Adrenal gland (tissue), 12 donors: ENCODE results near the gene TNNI3K. TPM values are rescaled to one million over a fixed set of nuclear protein-coding genes. Genes with fewer than 3 reads are reported as not detected.

ENCODE experiments used
- DNase-seq, 7 donors: peaks; one replicate each; pipeline ENCODE4 v3.0.0-alpha.2; 2019 to 2020
- H3K27ac ChIP-seq, 5 donors: fragments of 200-600 bp; sonication (generic) in 4 of 5; 1 replicate in 3 of 5; 2 replicates in 2 of 5; pipeline versions ENCODE4 v1.5.1 to v1.8.0; 2016 to 2020; ENCODE audit warnings: mild to moderate bottlenecking in 1 of 5
- H3K27me3 ChIP-seq: fragments of 200-600 bp; 2 replicates; pipeline ENCODE4 v1.8.0; 2021
- H3K36me3 ChIP-seq, 2 donors: fragments of 200-600 bp; replicated peaks in 1 of 2; 1 replicate in 1 of 2; 2 replicates in 1 of 2; pipeline versions ENCODE4 v1.5.1 to v1.8.0; 2018 to 2022
- H3K4me1 ChIP-seq, 2 donors: fragments of 200-600 bp; replicated peaks in 1 of 2; 1 replicate in 1 of 2; 2 replicates in 1 of 2; pipeline versions ENCODE4 v1.5.1 to v1.8.0; 2018 to 2021
- H3K4me3 ChIP-seq, 4 donors: fragments of 200-600 bp; sonication (generic) in 3 of 4; one replicate each; pipeline ENCODE4 v1.5.1; 2016 to 2018
- H3K9me3 ChIP-seq, 3 donors: fragments of 200-600 bp; sonication (generic) in 1 of 3; replicated peaks in 1 of 3; 1 replicate in 2 of 3; 2 replicates in 1 of 3; pipeline versions ENCODE4 v1.5.1 to v1.8.0; 2016 to 2021
- CTCF ChIP-seq, 6 experiments: fragments of 450-650 bp in 4 of 6; fragments of 200-600 bp in 2 of 6; sonication (generic) in 1 of 6; IDR thresholded peaks; 1 replicate in 5 of 6; 2 replicates in 1 of 6; pipeline versions ENCODE4 v1.5.1 to v1.8.0; 2016 to 2021; ENCODE audit warnings: antibody characterized with exemption in 6 of 6, mild to moderate bottlenecking in 2 of 6, moderate library complexity in 1 of 6
- POLR2A ChIP-seq, 2 donors: fragments of 450-650 bp; IDR thresholded peaks; one replicate each; pipeline ENCODE4 v1.6.1; 2017; ENCODE audit warnings: antibody characterized with exemption in 2 of 2, mild to moderate bottlenecking in 2 of 2, moderate library complexity in 1 of 2
- WGBS, 4 donors: extraction: QIAGEN DNeasy Blood & Tissue Kit in 2 of 4; methylation state at CpG; one replicate each; pipeline versions ENCODE4 v1.1.5 to v1.1.7; 2013 to 2017; 5-methylcytosine and 5-hydroxymethylcytosine counted together
- intact Hi-C, 2 donors: fragments of 100-400 bp; cut with DNase I; formaldehyde crosslinking; loops; one replicate each; pipeline versions ENCODE4 v1.14.1 to v1.15.0; 2022 to 2023
- polyA plus RNA-seq, 3 donors: library from polyadenylated mRNA; stranded (reverse); fragments of 200-250 nt in 2 of 3; fragments of 350-450 nt in 1 of 3; fragmentation: Illumina TruSeq in 1 of 3; extraction: RNeasy Lipid Tissue Mini Kit (QIAGEN cat#74804) in 1 of 3; gene quantifications; one replicate each; pipeline ENCODE4 v1.2.3, GENCODE V29; 2013 to 2014
- total RNA-seq, 9 donors: library from RNA; depleted of rRNA in 4 of 9; stranded (reverse); fragments of >200 nt in 4 of 9; fragments of 120-200 nt in 1 of 9; fragmentation: NEBNext Ultra II Directional in 1 of 9; extraction: Animal tissue kit (Norgen Biotek cat#: 25700) in 1 of 9; gene quantifications; one replicate each; pipeline versions ENCODE4 v1.1.0 to v1.2.4, GENCODE V29; 2013 to 2023
- donor health status: healthy with polysubstance abuse.
- donor health status: Bipolar disorder and iron deficiency.
- donor health status: DM: yes; HTN: yes; CAD: no.
- donor health status: DM: no; HTN: no; CAD: no.
- donor health status: DM: no; HTN: no; CAD: no.
- donor health status: DM: yes; HTN: yes; CAD: no.

Gene TNNI3K
- total and polyA plus RNA-seq, 12 donors = 0.88 to 7.9 (median 2.1) TPM

- DNase-seq = peak in 1 of 7 donors; percentile 55
- H3K27ac ChIP-seq = peak overlapping the region in 1 of 5 donors; percentile 48
- no peaks in the 10 kb centered on the region for H3K27me3 ChIP-seq
- intact Hi-C loops = no loop called here
- TF ChIP-seq POLR2A (IDR thresholded peaks at IDR 0.05) (no peak), CTCF (IDR thresholded peaks at IDR 0.05) (no peak)
- H3K9me3 ChIP-seq = no peaks in the 10 kb centered on the region
- no peaks in the 10 kb centered on the region for H3K4me1 ChIP-seq
- H3K4me3 ChIP-seq = no peak overlapping the region
- WGBS, 4 donors = 68 to 78% (median 76%) methylated on average over 8 of the region's 8 CpGs
- H3K36me3 ChIP-seq = no peaks in the 10 kb centered on the region
Measured at GRCh38 chr1:74505928-74506710, 270.9 kb downstream of the TNNI3K start.

- Histone ChIP-seq H3K27ac (no peak overlapping the region), H3K9me3 (no peaks in the 10 kb centered on the region), H3K36me3 (no peaks in the 10 kb centered on the region), H3K4me3 (no peak overlapping the region), H3K27me3 (no peaks in the 10 kb centered on the region), H3K4me1 (no peaks in the 10 kb centered on the region)
- intact Hi-C loops = no loop called here
- TF ChIP-seq CTCF (IDR thresholded peaks at IDR 0.05) (no peak), POLR2A (IDR thresholded peaks at IDR 0.05) (no peak)
- 37 to 53% (median 40%) methylated on average over 2 to 3 of the region's 3 CpGs for WGBS, 4 donors
- no peak for DNase-seq
Measured at GRCh38 chr1:74508449-74508848, 273.3 kb downstream of the TNNI3K start.

GRCh38 chr1:74512170-74512915 is 277.2 kb downstream of the TNNI3K start, which contains the start of gene LRRC53:
TSS of gene LRRC53 (minus strand) at chr1:74512611. CDS start at chr1:74483349, 29,262 bp downstream.
- 46 to 65% (median 49%) methylated on average over 2 of the region's 2 CpGs for WGBS, 4 donors
- no peak for DNase-seq
- Histone ChIP-seq H3K4me3 (no peak within 1 kb of the TSS), H3K27me3 (no peaks in the 10 kb centered on the region), H3K27ac (no peak within 1 kb of the TSS), H3K4me1 (no peaks in the 10 kb centered on the region), H3K9me3 (no peaks in the 10 kb centered on the region), H3K36me3 (no peaks in the 10 kb centered on the region)
- intact Hi-C loops = no loop called here
- no peak for TF ChIP-seq CTCF (IDR thresholded peaks at IDR 0.05)
- no peak for TF ChIP-seq POLR2A (IDR thresholded peaks at IDR 0.05)
